Thyroid gland (tissue), 4 donors: ENCODE data around the gene DAB2IP. TPM values are rescaled to one million over a fixed set of nuclear protein-coding genes. Genes with fewer than 3 reads are reported as not detected.
A peak's percentile ranks its signal among the peaks of the same experiment; 100 is the strongest.

Source experiments
- DNase-seq, 2 donors: peaks; one replicate each; pipeline ENCODE4 v3.0.0-alpha.2; 2019
- H3K27ac ChIP-seq, 3 donors: fragments of 200-600 bp; sonication (generic); 1 replicate in 2 of 3; 2 replicates in 1 of 3; pipeline ENCODE4 v1.5.1; 2016 to 2019; ENCODE audit warnings: mild to moderate bottlenecking in 1 of 3, moderate library complexity in 1 of 3
- H3K27me3 ChIP-seq: fragments of 200-600 bp; sonication (generic); one replicate; pipeline ENCODE4 v1.5.1; 2019
- H3K36me3 ChIP-seq, 2 donors: fragments of 200-600 bp; sonication (generic); one replicate each; pipeline ENCODE4 v1.5.1; 2016 to 2019
- H3K4me1 ChIP-seq, 2 donors: fragments of 200-600 bp; sonication (generic); one replicate each; pipeline ENCODE4 v1.5.1; 2017 to 2019
- H3K4me3 ChIP-seq, 3 donors: fragments of 200-600 bp; sonication (generic); replicated peaks in 1 of 3; 1 replicate in 2 of 3; 2 replicates in 1 of 3; pipeline ENCODE4 v1.5.1; 2016; ENCODE audit warnings: mild to moderate bottlenecking in 1 of 3
- H3K9me3 ChIP-seq: fragments of 200-600 bp; sonication (generic); one replicate; pipeline ENCODE4 v1.5.1; 2017
- CTCF ChIP-seq, 6 experiments: fragments of 200-600 bp in 3 of 6; fragments of 450-650 bp in 3 of 6; sonication (generic) in 3 of 6; IDR thresholded peaks; one replicate each; pipeline ENCODE4 v1.5.1; 2016 to 2019; ENCODE audit warnings: antibody characterized with exemption in 6 of 6, mild to moderate bottlenecking in 2 of 6, inconsistent platforms in 1 of 6, moderate library complexity in 1 of 6
- POLR2A ChIP-seq, 2 donors: fragments of 450-650 bp; IDR thresholded peaks; one replicate each; pipeline ENCODE4 v1.6.1; 2017; ENCODE audit warnings: antibody characterized with exemption in 2 of 2, mild to moderate bottlenecking in 2 of 2, moderate library complexity in 1 of 2
- WGBS, 2 donors: methylation state at CpG; one replicate each; pipeline ENCODE4 v1.1.5; 2017; 5-methylcytosine and 5-hydroxymethylcytosine counted together
- intact Hi-C: fragments of 100-400 bp; cut with DNase I; formaldehyde crosslinking; loops from one replicate; pipeline ENCODE4 v1.15.1; 2023
- total RNA-seq, 4 donors: library from RNA; depleted of rRNA; stranded (reverse); fragments of >200 nt; gene quantifications; one replicate each; pipeline ENCODE4 v1.2.3, GENCODE V29; 2016

Gene DAB2IP
- total RNA-seq, 4 donors from 2014 or later, result 26.0 to 48.5 (median 38.2) TPM

- peaks cover 0 to 3% of the 10 kb centered on the region in 2 donors for H3K4me1 ChIP-seq
- intact Hi-C loops, result loop anchor here (10.0 kb wide), 2 partner anchors 47 to 173 kb away; no protein-coding TSS in a partner anchor
- H3K9me3 ChIP-seq, result no peaks in the 10 kb centered on the region
- no peak overlapping the region for H3K27ac ChIP-seq
- 95 to 96% methylated on average over 7 of the region's 7 CpGs for WGBS, 2 donors
- DNase-seq, result no peak
- H3K4me3 ChIP-seq, result no peak overlapping the region
- TF ChIP-seq POLR2A (IDR thresholded peaks at IDR 0.05), result no peak
- H3K36me3 ChIP-seq, result no peaks in the 10 kb centered on the region
- H3K27me3 ChIP-seq, result no peaks in the 10 kb centered on the region
Measured at GRCh38 chr9:121681404-121681803, 30.0 kb downstream of the DAB2IP start.

GRCh38 chr9:121682201-121682600 is 30.8 kb downstream of the DAB2IP start:
- no peak for TF ChIP-seq POLR2A (IDR thresholded peaks at IDR 0.05)
- TF ChIP-seq CTCF (IDR thresholded peaks at IDR 0.05), result no peak
- Histone ChIP-seq H3K36me3 (no peaks in the 10 kb centered on the region), H3K4me1 (no peaks in the 10 kb centered on the region), H3K27me3 (no peaks in the 10 kb centered on the region), H3K27ac (no peak overlapping the region), H3K4me3 (no peak overlapping the region), H3K9me3 (no peaks in the 10 kb centered on the region)
- no peak for DNase-seq
- intact Hi-C loops, result loop anchor here (10.0 kb wide), 2 partner anchors 47 to 173 kb away; no protein-coding TSS in a partner anchor
- 65 to 82% methylated on average over 5 to 6 of the region's 6 CpGs for WGBS, 2 donors

GRCh38 chr9:121682926-121683515 is 31.6 kb downstream of the DAB2IP start:
- DNase-seq, result no peak

DNA sequence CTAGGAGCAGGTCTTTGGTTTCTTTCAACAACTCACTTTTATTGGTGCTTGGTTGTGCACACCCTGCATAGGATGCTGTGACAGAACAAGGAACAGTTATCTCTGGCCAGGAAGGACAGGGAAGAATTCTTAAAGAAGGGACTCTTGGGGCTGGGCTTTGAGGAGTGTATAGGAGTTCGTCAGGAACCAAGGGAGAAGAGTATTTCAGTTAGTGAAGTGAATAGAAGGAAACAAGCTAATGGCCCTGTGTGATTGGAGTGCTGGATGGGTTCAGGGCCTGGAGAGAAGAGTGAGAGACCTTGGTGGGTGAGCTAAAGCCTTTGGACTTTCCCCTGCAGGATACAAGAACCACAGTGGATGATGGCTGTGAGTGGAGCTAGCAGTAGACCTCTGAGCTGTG is 32.2 kb downstream of the DAB2IP start:
- no peak for DNase-seq
- Histone ChIP-seq H3K4me1 (no peaks in the 10 kb centered on the region), H3K4me3 (no peak overlapping the region), H3K27ac (no peak overlapping the region), H3K9me3 (no peaks in the 10 kb centered on the region), H3K27me3 (no peaks in the 10 kb centered on the region), H3K36me3 (no peaks in the 10 kb centered on the region)
- no peak for TF ChIP-seq CTCF (IDR thresholded peaks at IDR 0.05)
- TF ChIP-seq POLR2A (IDR thresholded peaks at IDR 0.05), result no peak
- intact Hi-C loops, result loop anchor here (10.0 kb wide), 2 partner anchors 49 to 171 kb away; no protein-coding TSS in a partner anchor
- 89 to 95% methylated on average over 1 of the region's 1 CpG for WGBS, 2 donors

More at GRCh38 chr9:121682926-121683515, 31.6 kb downstream of the DAB2IP start:
- TF ChIP-seq POLR2A (IDR thresholded peaks at IDR 0.05) (no peak), CTCF (IDR thresholded peaks at IDR 0.05) (no peak)
- no peaks in the 10 kb centered on the region for H3K9me3 ChIP-seq
- no peak overlapping the region for H3K4me3 ChIP-seq
- H3K36me3 ChIP-seq, result no peaks in the 10 kb centered on the region
- intact Hi-C loops, result loop anchor here (10.0 kb wide), 2 partner anchors 48 to 172 kb away; no protein-coding TSS in a partner anchor
- no peaks in the 10 kb centered on the region for H3K27me3 ChIP-seq
- no peak overlapping the region for H3K27ac ChIP-seq
- H3K4me1 ChIP-seq, result no peaks in the 10 kb centered on the region
- WGBS, 2 donors, result 88 to 89% methylated on average over 5 of the region's 5 CpGs

DNA sequence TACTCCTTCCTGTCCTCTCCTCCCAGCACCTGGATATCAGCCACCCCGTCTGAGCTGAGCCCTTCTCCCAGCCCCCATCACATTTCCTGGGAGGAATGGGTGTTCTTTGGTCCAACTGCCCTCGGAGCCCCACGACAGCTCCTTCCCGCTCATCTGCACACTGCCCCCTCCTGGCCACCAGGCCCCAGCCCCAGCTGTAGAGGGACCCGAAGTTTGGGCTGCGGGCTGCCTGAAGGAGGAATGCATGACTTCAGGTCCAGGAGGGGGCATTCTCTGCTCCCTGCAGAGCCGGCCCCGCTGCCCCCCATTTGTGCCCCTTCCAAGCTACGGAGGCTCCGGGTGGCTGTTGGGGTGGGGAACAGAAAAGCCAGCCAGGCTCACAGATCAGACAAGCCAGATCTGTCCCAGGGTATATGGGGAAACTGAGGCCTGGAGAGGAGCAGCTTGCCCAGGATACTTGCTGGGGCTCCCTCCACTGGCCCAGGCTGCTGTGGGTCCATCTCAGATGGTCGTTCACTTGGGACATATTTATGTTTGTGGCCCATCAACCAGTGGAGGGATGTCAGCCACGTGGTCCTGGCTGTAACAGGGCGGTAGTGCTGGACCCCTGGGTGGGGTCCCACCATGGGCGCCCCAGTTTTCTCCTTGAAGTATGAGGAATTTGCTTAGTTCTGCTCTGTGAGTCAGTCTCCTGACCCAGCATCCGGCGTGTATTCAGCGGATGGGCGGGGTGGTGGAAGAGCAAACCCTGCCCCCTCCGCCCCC is 33.1 kb downstream of the DAB2IP start:
- Histone ChIP-seq H3K4me3 (no peak overlapping the region), H3K36me3 (no peaks in the 10 kb centered on the region), H3K27me3 (no peaks in the 10 kb centered on the region), H3K27ac (no peak overlapping the region), H3K9me3 (no peaks in the 10 kb centered on the region), H3K4me1 (no peaks in the 10 kb centered on the region)
- no peak for TF ChIP-seq POLR2A (IDR thresholded peaks at IDR 0.05)
- peak in 5 of 6 experiments; percentile 27 to 54 (median 38) for TF ChIP-seq CTCF (IDR thresholded peaks at IDR 0.05)
- DNase-seq, result peak; percentile 39
- intact Hi-C loops, result loop anchor here (5.0 to 10.0 kb wide), 3 partner anchors 50 to 170 kb away; no protein-coding TSS in a partner anchor
- WGBS, 2 donors, result 62 to 70% methylated on average over 14 to 19 of the region's 19 CpGs
